GM19099 (cell line): ENCODE measurements around the gene NIFK.

ENCODE experiments used
- POLR2A ChIP-seq: IDR thresholded peaks from 3 replicates; pipeline ENCODE4 v1.6.1; 2011; ENCODE audit warnings: low read depth; ENCODE audit not compliant: insufficient read length; ENCODE audit errors: extremely low read depth

The NIFK gene

DNA sequence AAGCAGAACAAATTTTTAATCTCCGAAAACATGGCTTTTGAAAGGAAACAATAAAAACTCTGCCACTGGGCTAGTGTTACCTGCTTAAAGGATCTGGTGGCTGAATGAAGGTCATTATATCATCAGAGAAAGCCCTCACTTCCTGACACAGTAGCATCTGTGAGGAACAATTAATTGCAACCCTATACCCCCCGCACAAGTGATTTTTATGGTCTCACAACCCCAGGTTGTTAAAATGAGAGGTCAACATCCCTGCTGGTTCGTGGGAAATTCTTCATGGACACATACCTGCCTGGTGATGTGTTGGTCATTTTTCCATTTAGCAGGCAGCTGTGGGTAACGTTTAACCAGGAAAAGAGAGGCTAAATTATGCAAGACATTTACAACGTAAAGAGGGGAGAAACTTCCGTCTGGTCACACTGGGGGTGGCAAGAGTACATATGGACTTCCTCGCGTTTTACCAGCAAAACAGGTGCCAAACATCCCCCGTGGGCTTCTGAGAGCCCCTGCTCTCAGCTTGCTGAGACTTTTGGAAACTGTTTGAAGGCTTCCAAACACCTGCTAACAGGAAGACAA is 29.2 kb downstream of the NIFK start:
- TF ChIP-seq POLR2A = no peak

DNA sequence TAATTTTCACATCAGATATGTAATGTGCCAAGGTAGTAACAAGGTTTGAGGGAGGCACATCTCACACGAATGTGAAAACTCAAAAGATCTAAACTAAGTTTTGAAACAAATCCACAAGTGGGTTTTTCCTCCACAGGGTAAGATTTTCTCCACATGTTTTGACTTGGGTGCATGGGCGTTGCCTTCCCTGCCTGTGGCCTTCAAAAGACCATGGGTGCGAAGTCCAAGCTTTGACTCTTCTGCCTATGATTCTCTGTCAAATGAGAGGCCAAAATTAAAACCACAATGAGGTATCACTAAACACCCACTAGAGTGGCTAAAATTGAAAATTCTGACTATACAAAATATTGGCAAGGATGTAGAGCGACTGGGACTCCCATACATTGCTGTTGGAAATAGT is 30.7 kb downstream of the NIFK start:
- TF ChIP-seq POLR2A = no peak

DNA sequence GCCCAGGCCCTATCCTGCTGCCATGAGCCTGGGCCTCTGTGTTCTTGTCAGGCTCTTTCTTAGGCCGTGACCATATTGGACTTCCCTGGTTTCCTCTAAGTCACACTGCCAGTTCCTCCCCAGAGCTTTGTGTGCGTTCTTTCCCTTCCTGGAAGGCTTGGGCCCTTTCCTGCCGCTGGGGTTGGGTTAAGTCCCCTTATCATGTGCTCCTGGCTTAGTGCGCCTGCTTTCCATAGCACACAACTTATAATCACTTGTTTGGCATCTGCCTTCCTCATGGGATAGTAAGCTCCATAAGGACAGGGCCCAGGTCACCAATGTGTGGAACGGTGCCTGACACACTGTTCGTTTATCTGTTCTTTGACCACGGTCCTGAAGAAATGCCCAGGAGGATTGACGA is 31.3 kb downstream of the NIFK start:
- no peak for TF ChIP-seq POLR2A

DNA sequence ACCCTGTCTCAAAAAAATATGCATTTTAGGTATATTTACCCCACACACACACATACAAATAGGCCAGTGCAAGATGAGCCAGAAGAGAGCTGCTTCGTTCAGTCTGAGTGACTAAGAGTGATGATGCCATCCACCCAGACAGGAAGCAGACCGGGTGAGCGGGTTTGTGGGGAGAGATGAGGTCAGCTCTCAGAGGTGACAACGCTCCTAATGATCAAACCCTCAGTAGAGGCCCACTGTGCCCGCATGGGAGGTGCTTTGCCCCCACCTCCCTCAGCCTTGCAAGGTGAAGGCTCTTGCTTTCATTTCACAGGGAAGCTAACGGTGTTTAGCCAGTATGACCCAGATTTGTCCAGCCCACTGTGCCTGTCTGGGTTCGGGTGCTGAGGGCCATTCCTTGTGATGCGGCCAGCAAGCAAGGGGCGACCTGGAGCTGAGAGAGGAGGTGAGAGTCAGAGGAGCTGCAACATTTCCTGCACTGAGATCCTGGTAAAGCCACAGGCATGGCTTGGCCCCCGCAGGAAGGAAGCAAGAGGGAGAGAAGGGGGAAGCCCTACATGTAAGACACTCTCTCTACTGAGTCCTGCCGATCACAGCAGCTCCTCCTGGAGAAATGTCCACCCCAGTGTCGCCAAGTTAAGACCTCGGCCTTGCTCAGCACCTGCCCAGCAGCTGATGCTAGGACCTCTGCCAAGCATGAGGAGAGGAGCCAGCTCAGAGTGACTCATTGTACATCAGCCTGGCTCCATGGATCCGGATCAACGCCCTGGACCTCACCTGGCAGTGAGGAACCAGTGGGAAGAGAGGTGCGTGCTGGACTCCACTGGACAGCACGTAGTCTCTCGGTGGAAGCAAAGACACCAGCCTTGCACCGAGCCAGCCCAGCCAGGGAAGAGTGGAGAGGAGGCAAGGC is 37.0 kb downstream of the NIFK start:
- no peak for TF ChIP-seq POLR2A

DNA sequence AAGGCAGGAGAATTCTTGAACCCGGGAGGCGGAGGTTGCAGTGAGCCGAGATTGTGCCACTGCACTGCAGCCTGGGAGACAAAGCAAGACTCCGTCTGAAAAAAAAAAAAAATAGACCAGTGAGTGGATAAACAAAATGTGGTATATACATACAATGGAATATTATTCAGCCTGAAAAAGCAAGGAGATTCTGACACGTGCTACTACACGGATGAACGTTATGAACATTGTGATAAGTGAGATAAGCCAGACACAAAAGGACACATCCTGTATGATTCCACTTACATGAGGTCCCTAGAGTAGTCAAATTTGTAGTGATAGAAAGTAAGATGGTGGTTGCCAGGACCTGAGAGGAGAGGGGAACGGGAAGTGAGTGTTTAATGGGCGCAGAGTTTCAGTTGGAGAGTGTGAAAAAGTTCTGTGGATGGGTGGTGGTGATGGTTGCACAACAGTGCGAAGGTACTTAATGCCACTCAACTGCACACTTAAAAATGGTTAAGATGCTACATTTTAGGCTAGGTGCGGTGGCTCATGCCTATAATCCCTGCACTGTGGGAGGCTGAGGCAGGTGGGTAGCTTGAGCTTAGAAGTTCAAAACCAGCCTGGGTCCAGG is 38.3 kb downstream of the NIFK start:
- TF ChIP-seq POLR2A = no peak

DNA sequence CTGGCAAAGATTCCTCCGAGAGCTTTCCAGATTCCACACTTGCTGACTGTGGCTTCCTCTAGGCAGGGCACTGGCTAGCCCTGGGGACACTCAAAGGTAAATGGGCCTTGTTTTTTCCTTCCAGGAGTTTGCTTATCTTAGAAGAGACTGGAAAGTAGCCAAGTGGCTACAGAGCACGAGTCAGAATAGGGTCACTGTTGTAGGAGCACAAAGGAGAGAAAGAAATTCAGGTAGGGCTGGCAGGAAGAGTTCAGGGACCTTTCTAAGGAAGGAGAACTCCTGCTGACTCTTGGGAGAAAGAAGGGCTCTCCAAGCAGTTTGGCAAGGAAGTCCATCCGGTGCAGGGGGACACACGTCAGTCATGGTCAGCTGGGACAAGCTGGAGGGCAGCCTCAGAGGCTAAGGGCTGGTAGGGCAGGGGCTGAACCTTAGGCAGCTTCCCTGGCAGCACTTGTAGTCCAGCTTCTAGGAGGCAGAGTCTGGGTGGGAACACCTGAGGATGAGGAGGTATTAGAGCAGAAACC is 39.5 kb downstream of the NIFK start:
- no peak for TF ChIP-seq POLR2A

DNA sequence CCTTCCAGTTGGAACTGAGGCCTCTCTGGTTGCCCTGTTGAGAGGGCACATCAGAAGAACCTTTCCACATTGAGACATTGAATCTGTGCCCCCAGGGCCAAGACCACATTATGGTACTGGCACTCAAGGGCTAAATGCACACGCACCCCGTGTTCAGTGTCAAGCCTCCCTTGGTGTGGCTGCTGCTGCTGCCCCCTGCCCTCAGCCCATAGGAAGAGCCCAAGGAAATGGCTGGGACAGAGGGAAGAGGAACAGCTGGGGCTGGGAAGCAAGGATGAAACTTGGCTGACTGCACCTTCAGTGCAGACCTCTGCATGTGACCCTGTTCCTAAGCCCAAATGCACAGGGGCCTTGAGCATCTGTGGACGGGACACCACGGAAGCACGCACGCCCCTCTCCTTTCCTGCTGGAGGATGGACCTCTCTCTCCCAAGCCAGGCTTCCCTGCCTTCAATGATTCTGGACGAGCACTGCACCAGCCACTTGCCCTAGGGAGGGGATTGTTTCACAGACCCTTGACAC is 40.2 kb downstream of the NIFK start:
- no peak for TF ChIP-seq POLR2A

DNA sequence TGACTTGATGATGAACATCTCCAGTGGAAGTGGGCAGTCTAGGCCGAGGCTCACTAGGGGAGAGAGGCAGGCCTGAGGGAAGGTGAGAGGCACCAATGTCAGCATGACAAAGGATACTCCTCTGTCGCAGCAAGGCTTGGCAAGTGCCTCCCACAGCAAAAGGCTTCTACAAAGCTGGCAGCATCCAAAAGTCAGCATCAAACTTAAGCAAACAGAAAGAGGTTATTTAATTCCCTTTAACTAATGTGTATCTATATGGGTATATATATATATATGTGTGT is 41.6 kb downstream of the NIFK start:
- TF ChIP-seq POLR2A = no peak

DNA sequence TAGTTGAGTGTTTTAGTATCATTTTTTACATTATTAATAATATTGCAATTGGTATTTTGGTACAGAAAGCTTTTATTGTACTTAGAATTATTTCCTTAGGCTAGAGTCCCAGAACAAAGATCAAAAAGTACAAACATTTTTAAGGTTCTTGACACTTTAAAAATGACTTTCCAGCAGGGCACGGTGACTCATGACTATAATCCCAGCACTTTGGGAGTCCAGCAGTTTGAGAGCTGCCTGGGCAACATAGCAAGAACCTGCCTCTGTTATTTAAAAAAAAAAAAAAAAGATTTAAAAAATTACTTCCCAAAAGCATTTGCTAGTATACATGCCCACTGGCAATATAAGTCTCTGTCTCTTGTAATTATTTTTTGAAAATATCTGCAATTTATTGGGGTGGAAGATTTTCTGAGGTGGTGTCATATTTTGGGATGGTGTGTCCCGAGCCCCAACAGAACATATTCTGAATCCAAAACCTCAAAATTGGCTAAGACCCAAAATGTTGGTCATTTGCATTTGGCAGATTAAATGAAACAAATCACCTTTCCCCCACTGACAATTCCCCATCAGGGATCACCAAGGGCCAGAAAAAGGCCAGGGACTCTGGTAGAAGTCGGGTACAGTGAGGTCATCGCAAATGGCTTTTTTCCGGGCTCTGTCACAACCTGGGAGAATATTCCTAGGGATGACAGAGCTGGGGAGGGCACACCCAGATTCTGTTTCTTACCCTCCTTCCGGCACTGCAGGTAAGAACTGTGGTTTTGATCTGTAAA is 42.1 kb downstream of the NIFK start:
- no peak for TF ChIP-seq POLR2A

DNA sequence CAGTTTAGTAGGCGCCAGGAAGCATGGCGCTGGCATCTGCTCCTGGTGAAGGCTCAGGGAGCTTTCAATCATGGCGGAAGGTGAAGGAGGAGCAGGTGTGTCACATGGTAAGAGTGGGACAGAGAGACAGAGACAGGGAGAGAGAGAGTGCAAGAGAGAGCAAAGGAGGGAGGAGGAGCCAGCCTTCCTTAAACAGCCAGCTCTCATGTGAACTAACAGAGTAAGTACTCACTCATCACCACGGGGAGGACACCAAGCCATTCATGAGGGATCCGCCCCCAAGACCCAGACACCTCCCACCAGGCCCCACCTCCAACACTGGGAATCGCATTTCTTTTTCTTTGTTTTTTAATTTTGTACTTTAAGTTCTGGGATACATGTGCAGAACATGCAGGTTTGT is 46.6 kb downstream of the NIFK start:
- no peak for TF ChIP-seq POLR2A

DNA sequence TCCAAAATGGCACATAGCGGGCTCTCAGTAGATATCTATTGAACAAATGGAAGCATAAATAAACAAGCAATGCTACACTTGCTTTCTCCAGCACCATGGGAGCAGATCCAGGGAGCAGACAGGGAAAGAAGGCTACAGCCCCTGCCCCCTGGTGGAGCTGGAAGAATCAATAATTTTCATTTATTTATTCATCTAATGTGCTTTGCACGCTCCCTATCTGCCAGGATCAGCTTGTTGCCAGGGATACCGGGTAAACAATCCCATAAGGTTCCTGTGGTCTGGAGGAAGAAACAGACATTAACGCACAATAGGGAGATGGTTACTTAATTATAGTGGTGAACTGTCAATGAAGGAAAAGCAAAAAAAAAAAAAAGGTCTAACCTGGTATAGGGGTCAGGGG is 47.3 kb downstream of the NIFK start:
- no peak for TF ChIP-seq POLR2A

DNA sequence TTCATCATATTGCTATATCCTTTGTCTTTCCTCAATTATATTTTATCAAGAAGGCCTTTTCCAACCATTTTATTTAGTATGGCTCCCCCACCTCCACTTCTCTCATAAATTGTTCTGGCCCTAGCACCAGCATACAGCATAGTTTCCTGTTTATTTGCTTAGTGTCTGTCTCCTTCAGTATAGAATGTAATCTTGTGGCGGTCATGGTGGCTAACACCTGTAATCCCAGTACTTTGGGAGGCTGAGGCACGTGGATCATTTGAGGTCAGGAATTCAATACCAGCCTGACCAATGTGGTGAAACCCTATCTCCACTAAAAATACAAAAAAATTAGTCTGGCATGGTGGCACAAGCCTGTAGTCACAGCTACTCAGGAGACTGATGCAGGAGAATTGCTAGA is 47.9 kb downstream of the NIFK start:
- no peak for TF ChIP-seq POLR2A

DNA sequence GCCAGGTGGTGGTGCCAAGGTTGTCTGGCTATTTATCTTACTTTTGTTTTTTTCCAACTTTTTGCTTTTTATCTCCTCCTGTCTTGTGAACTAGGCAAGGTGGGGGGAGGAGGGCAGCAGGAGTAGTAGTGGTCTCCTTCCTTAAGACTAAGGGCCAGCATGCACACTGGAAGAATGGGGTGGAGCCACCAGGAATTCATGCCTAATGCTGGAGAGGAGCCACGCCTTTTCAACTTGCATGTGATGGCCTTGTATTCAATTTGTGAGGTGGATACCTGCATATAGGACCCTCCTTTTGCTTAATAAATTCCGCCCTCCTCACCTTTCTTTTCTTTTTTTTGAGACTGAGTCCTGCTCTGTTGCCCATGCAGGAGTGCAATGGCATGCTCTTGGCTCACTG is 49.8 kb downstream of the NIFK start:
- TF ChIP-seq POLR2A = no peak

DNA sequence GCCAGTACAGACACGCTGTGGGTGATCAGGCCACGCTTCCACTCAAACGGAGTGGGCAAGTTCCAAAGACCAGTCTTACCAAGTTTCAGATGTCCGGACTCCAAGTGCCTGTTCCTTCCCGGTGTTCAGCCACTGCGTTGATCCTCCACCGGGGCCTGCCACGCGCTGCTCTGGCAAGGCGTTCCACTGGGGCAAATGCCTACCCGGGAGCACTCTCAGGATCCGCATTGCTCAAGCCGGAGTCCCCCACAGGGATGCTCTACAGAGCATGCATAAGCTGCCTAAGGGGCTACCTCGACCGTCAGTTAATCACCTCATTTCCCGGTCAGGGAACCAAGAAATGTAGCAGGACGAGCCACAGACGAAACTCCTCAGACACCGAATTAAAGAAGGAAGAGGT is 50.5 kb downstream of the NIFK start:
- no peak for TF ChIP-seq POLR2A

DNA sequence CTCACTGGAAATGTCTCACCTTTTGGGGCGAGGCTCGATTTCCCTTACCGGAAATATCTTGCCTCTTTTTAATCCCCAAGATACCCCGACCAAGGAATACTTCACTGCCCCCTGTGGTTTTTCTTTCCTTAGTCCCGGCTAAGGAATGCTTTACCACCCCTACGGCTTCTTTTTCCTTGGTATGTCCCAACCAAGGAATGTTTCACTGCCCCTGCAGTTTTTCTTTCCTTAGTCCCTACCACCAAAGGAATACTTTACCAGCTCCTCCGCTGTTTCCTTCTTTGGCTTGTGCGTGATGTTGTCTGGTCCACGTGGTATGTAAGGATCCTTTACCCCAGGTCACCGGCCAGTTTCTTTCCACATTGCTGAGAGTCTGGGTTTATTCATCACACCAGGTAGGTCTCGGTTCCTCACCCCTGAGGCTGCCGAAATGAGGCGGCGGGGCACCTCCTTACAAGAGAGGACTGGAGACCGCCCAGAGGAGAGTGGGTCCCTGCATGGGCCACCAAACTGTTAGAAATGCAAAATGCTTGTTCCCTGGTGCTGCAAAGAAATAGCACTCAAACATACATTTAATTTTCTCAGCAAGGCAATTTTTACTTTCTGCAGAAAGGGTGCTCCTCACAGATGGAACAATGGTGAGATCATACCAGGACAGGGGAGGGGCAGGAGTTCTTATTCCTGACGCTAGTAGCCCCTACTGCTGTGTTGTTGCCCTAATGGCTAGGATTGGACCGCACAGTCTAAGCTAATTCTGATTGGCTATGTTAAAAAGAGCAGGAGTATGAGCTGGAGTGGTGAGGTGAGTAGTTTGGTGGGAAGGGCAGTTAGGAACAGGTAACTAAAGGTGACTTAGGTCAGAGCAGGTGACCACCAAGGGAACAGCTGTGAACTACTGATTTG is 54.0 kb downstream of the NIFK start:
- no peak for TF ChIP-seq POLR2A

DNA sequence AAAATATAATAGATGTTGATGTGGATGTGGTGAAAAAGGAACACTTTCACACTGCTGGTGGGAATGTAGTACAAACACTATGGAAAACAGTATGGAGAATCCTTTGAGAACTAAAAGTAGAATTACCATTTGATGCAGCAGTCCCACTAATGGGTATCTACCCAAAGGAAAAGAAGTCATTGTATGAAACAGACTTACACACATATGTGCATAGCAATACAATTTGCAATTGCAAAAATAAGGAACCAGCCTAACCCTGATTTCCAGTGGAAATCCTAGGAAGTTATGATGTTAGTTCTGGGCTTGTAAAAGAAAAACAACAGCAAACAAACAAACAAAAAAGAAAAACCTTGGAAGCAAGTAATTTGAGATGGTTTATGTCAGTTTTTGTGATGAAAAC is 58.8 kb downstream of the NIFK start:
- TF ChIP-seq POLR2A = no peak
